Measurements from ENCODE around the gene MBOAT2.
A peak's percentile ranks its signal among the peaks of the same experiment; 100 is the strongest.

MBOAT2 gene

DNA sequence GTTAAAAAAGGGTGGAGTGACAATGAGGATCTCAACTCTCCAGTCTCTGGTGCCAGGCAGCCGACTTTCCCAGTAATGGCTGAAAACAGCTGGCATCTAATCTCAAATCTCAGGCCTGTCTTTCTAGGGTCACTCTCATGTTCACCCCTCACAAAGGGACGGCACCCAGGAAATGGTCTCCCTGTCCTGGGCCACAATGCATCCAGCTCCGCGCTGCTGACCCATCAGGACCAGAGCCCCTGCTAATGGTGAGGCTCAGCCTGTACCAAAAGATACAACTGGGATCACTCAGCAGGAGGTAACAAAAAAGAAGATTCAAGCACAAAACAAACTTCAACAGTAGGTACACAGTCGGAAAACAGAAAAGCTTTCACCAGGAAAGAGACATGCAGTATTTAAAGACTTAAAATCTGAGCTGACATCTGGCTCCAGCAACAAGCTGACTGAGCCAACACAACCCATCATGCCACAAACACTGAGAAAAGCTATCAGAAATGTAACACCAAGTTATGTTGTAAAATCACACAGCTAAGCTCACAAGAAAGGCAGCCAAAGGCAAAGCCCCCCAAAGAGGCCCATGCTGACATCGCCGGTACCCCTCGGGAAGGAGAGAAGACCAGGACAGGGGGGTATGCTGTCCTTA, 152.5 kb downstream of the MBOAT2 start:
- no peak for DNase-seq

DNA sequence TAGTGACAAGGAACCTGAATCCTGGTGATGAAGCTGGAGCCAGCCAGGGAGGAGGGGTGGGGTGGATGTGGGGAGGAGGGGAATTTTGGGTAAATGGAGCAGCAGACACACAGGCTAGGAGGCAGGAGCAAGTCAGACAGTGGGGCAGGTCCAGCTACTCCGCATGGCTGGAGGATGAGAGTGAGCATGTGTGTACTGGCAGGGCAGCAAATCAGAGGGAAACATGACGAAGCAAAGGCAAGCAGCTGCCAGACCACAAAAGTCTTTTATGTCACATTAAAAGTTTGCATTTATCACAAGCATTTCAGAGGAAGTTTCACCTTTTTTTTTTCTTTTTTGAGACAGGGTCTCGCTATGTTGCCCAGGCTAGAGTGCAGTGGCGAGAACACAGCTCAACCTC, 154.2 kb downstream of the MBOAT2 start:
- no peak for DNase-seq

DNA sequence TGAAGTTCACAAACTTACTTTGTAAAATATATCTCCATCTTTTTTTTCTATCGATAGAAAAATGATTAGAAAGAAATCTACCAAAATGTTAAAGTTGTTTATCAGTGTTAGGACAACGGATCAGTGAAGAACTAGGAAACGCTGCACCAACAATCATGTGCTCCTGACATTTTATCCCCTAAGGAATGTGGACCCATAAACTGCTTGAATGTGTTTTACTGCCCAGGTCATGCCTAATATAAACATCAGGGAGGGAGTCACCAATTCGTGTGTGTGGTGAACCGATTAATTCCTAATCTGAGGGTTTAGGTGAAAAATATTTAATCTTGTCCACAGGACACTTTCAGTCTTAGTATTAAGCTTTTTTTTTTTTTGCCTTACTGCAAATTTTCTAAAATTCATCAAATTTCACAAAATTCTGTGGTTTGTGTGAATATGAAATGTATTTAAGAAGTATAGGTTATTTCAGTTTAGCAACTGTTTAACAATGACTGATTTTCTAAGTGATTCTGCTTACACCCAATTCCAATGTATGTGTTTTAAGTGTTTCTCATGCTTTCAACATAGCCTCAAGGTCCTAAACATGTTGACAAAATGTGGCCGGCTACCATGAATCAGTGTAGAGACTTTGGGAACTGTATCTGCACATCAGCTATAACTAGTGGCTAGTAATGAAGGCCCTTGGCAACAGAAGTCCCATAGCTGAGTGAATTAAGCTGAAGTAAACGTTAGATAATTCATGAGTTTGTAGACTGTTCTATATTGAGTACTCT, 155.0 kb downstream of the MBOAT2 start:
- DNase-seq, result no peak

DNA sequence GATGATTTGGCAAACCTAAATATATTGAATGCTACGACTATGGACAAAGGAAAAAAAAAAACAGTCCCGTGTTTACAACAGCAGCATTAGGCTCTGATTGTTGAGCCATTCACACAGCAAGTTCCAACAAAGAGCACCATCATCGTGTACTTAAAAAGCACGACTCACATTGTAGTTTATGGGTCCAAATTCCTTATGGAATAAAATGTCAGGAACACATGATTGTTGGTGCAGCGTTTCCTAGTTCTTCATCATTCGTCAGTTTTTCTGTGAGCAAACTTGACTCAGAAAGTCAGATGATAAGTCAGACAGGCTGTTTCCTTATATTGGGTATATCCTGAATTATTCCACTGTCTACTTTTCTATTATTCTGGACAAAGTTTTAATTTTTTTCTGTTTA, 156.1 kb downstream of the MBOAT2 start:
- no peak for DNase-seq

DNA sequence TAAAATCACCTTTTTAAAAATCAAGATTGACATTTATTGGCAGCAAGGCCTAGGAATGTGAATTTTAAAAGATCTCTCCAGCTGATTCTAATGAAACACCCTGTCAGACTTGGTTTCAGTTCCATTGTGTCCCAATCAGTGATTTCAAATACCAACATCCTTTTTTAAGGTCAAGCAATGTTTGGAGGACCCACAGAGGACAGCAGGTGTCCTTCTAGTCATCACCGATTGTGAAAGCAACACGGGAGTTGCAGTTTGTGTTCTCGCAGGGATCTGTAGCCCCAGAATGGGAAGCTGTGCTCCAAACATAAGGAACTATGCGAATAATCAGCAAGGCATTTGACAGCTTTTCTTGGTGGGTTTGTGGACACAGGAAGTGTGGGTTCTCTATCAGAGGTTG, 161.6 kb downstream of the MBOAT2 start:
- DNase-seq, result no peak

DNA sequence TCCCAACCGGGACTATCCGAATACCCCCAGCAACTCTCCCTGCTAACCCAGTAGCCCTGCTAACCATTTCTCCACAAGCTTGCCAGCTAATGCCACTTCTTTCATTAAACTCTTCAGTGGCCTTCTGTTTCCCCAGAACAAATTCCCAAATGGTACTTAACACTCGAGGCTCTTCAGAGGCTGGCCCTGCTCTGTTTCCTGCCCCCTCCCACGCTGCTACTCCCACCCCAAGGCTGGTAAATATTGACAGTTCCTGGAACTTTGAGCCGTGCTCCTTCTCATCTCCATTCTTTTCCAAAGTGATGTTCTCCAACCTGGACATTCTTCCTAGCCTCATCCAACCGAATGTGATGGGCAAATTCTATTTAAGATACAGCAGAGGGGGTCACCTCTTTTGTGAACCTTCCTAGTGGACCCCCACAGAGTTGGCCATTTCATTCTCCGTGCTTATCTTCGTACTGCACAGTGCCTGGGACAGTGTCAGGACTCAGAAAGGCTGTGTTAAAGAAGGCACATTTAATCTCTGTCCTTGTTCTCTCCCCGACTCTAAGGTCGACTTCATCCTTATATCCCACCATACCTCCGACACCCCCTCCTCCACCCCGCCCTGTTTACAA, 162.9 kb downstream of the MBOAT2 start:
- no peak for DNase-seq

DNA sequence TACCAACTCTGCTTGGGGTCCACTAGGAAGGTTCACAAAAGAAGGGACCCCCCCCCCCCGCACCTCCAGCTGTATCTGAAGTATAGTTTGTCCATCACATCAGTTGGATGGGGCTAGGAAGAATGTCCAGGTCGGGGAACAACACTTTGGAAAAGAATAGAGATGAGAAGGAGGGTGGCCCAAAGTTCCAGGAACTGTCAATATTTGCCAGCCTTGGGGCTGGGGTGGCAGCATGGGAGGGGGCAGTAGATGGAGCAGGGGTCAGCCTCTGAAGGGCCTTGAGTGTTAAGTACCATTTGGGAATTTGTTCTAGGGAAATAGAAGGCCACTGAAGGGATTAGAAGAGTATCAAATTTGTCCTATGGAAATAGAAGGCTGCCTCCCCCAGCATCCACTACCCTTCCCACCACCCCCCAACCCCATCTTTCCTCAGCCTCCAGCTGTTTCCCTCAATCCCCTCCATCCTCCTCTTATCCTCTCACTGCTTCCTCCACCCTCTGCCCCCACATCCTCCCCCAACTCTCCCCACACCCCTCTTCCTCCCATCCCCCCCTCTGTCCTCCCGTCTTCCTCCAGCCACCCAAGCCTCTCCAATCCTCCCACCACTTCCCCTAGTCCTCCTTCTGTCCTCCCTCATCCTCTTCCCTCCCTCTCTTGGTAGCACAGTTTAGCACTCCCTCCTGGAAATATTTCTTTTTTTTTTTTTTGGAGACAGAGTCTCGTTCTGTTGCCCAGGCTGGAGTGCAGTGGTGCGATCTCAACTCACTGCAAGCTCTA, 164.1 kb downstream of the MBOAT2 start:
- no peak for DNase-seq

DNA sequence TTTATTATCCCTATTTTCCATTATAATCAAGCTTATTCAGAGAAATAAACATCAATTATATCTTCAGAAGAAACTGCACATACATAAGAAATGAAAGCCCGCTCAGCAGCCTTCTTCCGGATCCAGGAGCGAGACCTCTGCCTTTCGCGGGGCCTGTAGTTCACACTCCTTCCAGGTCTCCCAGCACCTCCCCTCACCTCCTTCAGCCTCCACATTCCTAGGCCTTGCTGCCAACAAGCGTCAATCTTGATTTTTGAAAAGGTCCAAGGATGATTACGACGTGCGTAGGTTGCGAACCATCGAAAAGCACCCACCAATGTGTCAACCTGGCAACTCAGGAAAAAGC, 165.7 kb downstream of the MBOAT2 start:
- DNase-seq, result no peak

DNA sequence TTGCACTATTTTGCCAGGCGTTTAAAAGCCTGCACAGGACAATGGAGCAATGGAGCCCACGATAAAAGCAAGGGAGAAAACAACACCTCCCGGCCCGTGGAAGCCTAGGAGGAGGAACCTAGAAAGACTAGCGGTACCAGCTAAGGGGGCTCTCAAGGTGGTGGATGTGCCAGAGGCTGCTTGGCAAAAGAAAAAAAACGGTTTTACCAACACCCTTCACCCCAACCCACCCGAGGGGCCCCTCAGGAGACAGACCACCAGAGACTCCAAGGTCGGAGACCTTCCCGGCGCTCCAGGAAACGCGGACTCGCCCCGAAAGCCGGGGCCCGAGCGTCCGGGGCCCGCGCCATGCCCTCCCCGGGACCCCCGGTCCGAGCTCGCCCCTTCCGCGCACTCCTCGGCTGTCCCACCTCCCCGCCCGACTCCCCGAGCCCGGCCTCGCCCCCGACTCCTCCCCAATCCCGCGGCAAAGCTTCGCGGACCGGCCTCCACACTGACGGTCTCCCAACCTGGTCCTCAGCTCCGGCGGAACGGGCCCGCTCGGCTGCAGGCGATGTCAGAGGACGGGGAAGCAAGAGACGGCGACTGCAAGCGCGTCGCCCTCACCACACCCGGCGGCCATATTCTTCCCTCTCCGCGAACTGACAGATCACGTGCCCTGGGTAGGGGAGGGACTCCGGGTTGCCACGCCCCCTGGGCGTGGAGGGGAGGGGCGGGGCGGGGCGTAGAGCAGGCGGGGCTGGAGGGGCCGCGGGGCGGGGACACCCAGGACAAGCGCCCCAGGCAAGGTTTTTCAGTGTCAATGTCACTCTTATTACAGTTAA, 166.3 kb downstream of the MBOAT2 start, which contains the start of gene KIDINS220:
KIDINS220 (minus strand) TSS at position 643 of the 824 bp plus-strand sequence. CDS start 10,520 bp downstream, outside the sequence.
- DNase-seq, result peak; percentile 75 to 83

DNA sequence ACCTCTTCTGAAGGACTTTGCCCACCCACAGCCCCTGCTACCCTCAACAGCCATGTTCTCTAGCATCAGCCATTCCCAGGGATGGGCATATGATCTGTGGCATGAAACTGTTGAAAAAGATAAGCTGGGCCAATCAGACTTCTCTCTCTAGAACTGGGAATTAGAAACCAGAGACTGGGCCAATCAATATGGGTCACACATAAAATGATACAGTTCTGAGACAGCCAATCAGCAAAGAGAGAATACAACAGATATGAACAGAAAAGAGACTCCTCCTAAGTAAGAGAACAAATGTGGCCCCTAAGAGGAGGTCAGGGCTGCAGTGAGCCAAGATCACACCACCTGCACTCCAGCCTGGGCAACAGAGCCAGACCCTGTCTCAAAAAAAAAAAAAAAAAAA, 168.2 kb downstream of the MBOAT2 start:
- DNase-seq, result no peak

DNA sequence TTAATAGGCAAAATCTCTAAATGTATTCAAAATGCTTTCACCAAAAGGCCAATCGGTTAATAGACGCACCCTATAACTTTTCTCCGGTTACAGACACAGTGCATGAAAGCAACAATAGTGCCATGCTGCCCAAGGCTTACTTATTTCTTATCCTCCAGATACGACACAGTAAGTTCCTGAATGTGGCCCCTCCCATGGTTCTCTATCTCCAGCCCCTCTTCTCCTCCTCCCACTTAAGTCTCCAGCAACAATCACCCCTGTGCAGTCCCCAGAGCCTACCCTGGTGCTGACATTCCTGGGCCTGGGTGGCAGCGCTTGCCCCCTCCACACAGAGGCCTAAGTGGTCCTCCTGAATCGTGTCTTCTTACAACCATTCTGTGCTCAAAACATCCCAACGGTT, 169.6 kb downstream of the MBOAT2 start:
- DNase-seq, result no peak

DNA sequence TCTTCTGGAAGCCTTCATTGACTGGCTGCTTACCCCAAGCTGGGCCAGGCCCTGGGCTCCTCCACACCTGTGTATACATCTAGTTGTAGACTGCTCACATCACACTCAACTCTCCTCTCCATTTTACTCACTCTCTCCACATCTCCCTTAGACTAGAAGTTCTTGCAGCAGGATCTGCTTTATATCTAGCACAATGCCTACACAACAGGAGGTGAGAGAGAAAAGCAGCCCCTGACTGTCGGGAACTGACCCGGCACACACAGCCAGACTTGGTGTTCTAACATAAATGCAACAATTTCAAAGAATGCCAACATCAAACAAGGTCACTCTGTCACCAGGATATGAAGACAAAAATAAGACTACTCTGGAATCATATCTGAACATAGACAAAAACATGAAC, 172.0 kb downstream of the MBOAT2 start:
- no peak for DNase-seq

DNA sequence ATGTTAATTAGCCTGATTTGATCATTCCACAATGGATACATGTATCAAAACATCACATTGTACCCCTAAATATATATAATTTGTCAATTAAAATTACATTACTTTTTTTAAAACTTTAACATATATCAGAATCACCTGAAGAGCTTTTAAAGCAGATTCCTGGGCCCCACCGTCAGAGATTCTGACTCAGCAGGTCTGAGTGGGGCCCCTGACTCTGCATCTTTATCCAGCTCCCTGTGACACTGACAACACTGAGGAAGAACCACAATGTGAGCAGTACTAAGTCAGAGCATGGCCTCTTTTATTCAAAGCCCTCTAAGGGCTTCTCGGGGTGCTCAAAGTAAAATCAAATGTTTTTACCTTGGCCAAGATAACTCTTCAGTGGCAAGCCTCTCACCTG, 175.8 kb downstream of the MBOAT2 start:
- DNase-seq, result no peak

DNA sequence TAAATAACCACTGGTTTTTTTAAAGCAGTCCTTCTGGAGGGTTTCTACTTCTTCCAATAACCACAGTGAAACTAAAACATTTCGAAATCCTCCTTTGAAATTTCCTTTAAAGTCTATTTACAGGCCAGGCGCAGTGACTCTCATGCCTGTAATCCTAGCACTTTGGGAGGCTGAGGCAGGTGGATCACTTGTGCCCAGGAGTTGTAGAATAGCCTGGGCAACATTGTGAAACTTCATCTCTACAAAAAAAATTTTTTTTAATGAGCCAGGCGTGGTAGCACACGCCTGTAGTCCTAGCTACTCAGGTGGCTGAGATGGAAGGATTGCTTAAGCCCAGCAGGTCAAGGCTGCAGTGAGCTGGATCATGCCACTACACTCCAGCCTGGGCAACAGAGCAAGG, 181.3 kb downstream of the MBOAT2 start:
- DNase-seq, result no peak

DNA sequence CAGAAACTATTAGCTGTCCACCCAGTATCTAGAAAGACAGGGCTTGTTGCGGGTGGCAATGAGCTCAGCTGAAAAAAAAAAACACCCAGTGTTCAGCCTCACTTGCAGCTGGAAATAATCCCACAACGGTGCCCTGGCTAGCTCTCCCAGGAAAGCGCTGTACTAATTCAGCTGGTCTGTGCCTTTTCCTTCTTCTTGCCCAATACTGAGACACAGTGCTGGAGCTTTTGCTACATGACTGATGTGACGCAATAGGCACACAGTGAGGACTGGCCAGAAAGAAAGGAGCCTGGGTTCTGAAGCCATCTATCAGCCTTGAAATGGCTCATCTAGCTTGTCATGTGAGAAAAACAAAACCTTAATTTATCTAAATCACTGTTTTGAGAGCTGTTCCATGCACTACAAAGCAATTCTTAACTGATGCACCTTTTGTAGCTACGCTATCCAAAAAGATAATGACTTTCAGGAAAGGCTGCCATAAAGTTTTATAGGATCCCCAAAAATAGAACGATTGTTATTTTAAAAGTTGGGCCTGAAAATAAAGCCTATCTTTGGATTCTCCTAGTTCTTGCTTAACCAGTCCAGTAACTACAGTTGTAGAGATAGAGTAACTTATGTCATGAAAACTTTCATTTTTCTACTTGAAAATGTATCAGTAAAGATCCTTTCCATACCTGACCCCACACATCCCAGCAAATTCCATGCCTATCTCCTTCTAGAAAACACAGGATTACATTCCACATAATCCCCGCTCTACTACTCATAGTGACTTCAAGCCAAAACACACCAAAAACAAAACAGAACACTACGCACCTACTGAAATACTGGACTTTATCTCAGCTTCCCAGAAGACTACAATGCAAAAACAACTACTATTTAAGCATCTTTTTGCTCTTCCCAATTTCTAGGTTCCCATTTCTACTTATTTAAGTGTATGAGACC, 181.9 kb downstream of the MBOAT2 start:
- DNase-seq, result no peak

DNA sequence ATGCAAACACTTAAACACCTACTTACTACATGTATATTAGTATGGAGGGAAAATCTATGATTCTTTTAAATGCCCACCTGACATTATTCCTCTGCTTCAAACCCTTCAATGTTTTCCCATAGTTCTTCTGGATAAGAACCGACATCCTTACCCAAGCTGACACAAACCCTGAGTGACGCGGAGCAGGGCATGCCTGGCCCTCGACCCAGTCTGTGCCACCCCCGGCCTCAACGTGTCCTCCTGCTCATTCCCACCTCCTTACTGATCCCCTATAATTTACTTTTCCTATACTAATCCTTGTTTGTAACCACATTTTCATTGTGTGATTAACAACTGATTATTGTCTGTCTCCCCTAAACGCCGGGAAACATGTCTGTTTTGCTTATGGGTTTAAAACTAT, 183.5 kb downstream of the MBOAT2 start:
- no peak for DNase-seq

DNA sequence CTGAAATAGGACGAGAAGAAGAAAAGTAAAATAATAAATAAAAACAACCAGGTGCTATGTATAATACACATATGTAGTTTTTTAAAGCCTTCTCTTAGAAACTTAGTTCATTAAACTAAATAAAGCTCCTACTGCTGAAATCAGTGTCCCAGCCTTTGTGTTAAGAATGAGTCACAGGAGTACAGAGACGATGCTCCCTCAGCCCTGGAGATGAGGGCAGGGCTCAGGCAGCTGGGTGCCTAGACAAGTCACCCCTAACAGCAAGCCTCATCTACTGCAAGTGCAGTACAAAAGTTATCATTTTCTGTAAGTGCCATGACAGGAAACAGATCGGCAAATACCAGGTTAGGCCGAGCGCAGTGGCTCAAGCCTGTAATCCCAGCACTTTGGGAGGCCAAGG, 184.3 kb downstream of the MBOAT2 start:
- DNase-seq, result no peak

DNA sequence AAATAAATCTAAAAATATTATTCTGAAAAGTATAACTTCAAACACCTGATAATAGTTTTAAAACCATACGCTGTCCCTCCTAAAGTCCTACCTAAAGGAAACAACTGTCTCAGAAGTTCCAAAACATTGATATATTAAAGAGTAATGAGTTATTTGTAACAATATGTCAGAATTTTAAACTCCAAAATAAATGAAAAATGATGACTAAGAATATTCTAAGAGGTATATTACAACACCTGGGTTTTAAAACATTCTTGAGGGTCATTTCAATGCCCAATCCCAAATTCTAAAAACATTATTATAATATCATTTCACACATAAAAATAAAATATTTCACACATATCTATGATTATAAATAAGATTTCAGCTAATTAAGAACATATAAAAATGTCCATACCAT, 186.3 kb downstream of the MBOAT2 start:
- no peak for DNase-seq

DNA sequence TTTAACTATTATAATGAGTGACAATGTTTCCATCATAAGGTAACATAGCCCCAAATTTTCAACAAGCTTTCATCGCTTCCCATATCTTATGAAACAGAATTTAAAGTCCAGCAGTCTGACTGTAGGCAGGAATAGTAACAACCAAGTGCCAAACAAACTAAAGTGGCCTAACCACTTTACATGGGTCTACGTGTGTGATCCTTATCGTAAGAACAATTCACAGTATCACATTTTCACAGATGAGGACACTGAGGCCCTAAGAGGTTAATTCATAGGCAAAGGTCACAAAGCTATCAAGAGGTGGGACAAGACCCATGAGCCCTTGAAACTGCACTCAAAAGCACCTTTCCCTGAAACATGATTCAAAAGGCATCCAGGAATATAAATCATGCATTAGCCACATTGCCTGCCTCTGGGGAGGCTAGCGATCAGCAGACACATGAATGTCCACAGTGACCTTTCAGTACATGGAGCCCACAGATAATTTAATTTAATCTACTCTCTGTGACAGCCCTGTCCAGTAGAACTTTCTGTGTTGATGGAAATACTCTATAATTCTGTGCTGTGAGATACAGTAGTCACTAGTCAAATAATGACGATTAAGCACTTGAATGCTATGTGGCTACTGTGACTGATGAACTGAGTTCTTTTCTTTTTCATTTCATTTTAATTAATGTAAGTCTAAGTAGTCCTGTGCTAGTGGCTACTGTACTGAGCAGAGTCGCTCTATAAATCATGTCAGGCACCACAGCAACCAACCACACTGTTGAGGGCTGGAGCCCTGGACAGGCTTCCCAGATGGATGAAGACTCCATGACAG, 196.4 kb downstream of the MBOAT2 start:
- no peak for DNase-seq

All from NCI-H446 (cell line).